GM23248 (cell line): ENCODE data around the gene CATSPERB.

Experiments
- EZH2 ChIP-seq: fragments of 200-600 bp; sonication (generic); IDR thresholded peaks from 2 replicates; pipeline ENCODE4 v1.6.1; 2018; ENCODE audit warnings: antibody characterized with exemption, mild to moderate bottlenecking; ENCODE audit not compliant: insufficient read depth, poor library complexity, severe bottlenecking
- EZH2phosphoT487 ChIP-seq: fragments of 200-600 bp; sonication (generic); IDR thresholded peaks from 2 replicates; pipeline ENCODE4 v1.6.1; 2018; ENCODE audit warnings: antibody characterized with exemption, moderate library complexity, mild to moderate bottlenecking, low read depth; ENCODE audit not compliant: insufficient read depth

DNA sequence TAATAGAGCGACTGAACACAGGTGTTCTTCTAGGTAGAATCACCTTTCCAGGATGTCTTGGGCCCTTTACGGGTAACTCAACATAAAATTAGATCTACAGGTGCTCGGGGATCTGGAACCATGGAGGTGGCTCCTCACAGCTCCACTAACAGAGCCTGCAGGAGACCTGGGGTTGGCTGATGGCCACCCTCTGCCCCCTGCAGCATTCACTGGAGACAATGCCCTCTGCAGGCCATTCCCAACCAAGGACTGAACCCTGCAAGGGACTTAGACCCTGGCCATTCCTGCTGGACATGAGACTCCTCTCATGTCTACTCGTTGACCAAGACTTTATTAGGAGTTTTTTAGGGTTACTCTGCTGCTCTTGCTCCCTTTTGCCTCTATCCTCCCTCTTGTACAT is 163.3 kb downstream of the CATSPERB start:
- TF ChIP-seq EZH2phosphoT487 (no peak), EZH2 (no peak)
